ENCODE data around the gene ASIC2.
"Not testable (repeated sequence)": the region's sequence is repeated elsewhere in the genome, so short reads cannot be mapped to it uniquely, and the experiment has no call there.

The ASIC2 gene

GRCh38 chr17:32985050-32985756 is 307.9 kb downstream of the ASIC2 start:
- no peak for DNase-seq (ENCODE audit: low read depth)

GRCh38 chr17:32981611-32982010 is 311.5 kb downstream of the ASIC2 start:
- not testable (repeated sequence) for DNase-seq (ENCODE audit: low read depth)

GRCh38 chr17:32980230-32980629 is 312.9 kb downstream of the ASIC2 start:
- DNase-seq (ENCODE audit: low read depth) = no peak

- no peak for DNase-seq (ENCODE audit: low read depth)
These were observed 316.5 kb downstream of the ASIC2 start for GRCh38 chr17:32976605-32977004.

DNA sequence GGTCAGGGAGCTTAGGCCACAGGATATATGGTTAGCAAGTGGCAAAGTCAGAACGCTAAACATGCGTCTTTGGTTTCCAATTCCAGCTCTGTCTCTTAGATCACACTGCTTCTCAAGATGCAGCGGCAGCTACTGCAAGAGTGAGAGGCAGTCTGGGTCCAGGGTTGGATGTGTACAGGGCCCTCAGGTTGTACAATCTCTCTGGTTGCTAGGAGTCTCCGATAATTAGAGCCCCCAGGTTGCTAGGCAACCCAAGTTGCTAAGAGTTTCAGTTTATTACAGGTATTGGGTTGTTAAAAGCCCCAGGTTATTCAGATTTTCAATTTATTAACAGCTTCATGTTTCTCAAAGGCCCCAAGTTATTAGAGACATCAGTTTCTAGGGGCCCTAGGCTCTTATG is 317.0 kb downstream of the ASIC2 start:
- no peak for DNase-seq (ENCODE audit: low read depth)

- DNase-seq (ENCODE audit: low read depth) = no peak
These were observed 321.9 kb downstream of the ASIC2 start for GRCh38 chr17:32971171-32971570.

DNA sequence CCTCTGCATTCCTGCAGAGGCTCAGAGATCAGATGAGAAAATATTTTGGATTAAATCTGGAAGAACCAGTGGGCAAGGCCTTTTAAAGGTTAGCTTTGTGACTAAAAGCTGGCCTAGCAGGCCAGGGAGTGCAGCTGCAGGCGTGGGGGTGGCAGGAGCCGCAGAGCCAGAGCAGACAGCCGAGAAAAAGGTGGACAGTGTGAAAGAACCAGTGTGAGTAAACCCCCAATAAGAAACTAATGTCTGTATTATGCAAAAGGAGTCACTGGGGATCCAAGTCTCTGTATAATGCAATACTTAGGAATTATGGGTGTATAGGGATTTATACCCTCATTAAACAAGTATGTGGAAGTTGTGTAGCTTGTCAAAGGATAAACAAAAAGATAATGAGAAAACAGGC is 322.8 kb downstream of the ASIC2 start:
- no peak for DNase-seq (ENCODE audit: low read depth)

- DNase-seq (ENCODE audit: low read depth) = not testable (repeated sequence)
These were observed 323.9 kb downstream of the ASIC2 start for GRCh38 chr17:32969231-32969630.

- DNase-seq (ENCODE audit: low read depth) = no peak
These were observed 328.6 kb downstream of the ASIC2 start for GRCh38 chr17:32964541-32964940.

Measured in stimulated activated CD8-positive, alpha-beta memory T cell treated with anti-CD3 and anti-CD28 coated beads, Interleukin-15, amount 100 ng/mL, for 24 hours (primary cell).